HepG2 (cell line): ENCODE results near the gene FOXA3. TPM values are rescaled to one million over a fixed set of nuclear protein-coding genes. Genes with fewer than 3 reads are reported as not detected.

ENCODE experiments used
- ATAC-seq: fragments of 200-7000 bp; cut with Tn5 transposase; 3 replicates; pipeline ENCODE4 v1.9.1; 2020; ENCODE audit warnings: mild to moderate bottlenecking, moderate library complexity
- BruUV-seq: library from RNA; stranded (reverse); fragments of 400-500 nt; replicated peaks from 2 replicates; lab custom pipeline; 2021; lab: Mats Ljungman, UMichigan
- CTCF ChIA-PET: fragments of 300-600 bp; formaldehyde crosslinking; extraction: SDS; loops from one replicate; lab custom pipeline; 2021; ENCODE audit warnings: low total read pairs, inconsistent platforms, low intra/inter-chr PET ratio; lab: Yijun Ruan, JAX
- POLR2A ChIA-PET: fragments of 350-600 bp; sonication (Branson Sonifier 250); formaldehyde crosslinking; loops from one replicate; lab custom pipeline; 2020; ENCODE audit warnings: antibody characterized with exemption, inconsistent platforms; lab: Yijun Ruan, JAX
- DNase-seq: peaks from one replicate; pipeline ENCODE4 v3.0.0-alpha.2; 2015; ENCODE audit warnings: low spot score
- FAIRE-seq: peaks from 3 replicates; lab custom pipeline; 2011; peaks lifted over from hg19 to GRCh38; lab: Jason Lieb, UNC
- H2AFZ ChIP-seq: one replicate; pipeline ENCODE4 v1.6.1; 2011; ENCODE audit warnings: low read length, inconsistent platforms
- H3K27ac ChIP-seq: fragments of 300-600 bp; 3 replicates; pipeline ENCODE4 v1.8.0; 2011; ENCODE audit warnings: mixed run types, mild to moderate bottlenecking, mixed read lengths, low read length, inconsistent platforms; ENCODE audit not compliant: insufficient read depth; ENCODE audit errors: extremely low read length
- H3K27me3 ChIP-seq, 2 experiments: fragments of 200-600 bp in 1 of 2; 2 replicates in 1 of 2; 3 replicates in 1 of 2; pipeline versions ENCODE4 v1.6.0 to v1.8.0; 2011; ENCODE audit warnings: low read length in 2 of 2, mild to moderate bottlenecking in 2 of 2, moderate library complexity in 2 of 2, inconsistent platforms in 1 of 2; ENCODE audit not compliant: insufficient read depth in 2 of 2, control insufficient read depth in 1 of 2
- H3K36me3 ChIP-seq, 2 experiments: fragments of 200-600 bp in 1 of 2; replicated peaks in 1 of 2; 2 replicates in 1 of 2; 3 replicates in 1 of 2; pipeline versions ENCODE4 v1.5.1 to v1.8.0; 2011; ENCODE audit warnings: low read length in 2 of 2, inconsistent platforms in 1 of 2; ENCODE audit not compliant: insufficient read depth in 2 of 2, control insufficient read depth in 1 of 2
- H3K4me1 ChIP-seq: 2 replicates; pipeline ENCODE4 v1.5.1; 2012; ENCODE audit warnings: low read length, inconsistent platforms; ENCODE audit not compliant: insufficient read depth
- H3K4me2 ChIP-seq: 2 replicates; pipeline ENCODE4 v1.6.0; 2011; ENCODE audit warnings: low read depth, low read length, inconsistent platforms
- H3K4me3 ChIP-seq, 3 experiments: fragments of 200-600 bp in 1 of 3; sonication (generic), shearing (Covaris generic) in 1 of 3; replicated peaks in 1 of 3; 2 replicates each; pipeline ENCODE4 v1.5.1; 2011 to 2016; ENCODE audit warnings: low read length in 3 of 3, inconsistent platforms in 2 of 3, low read depth in 2 of 3, mild to moderate bottlenecking in 2 of 3, control low read depth in 1 of 3, mixed read lengths in 1 of 3; ENCODE audit not compliant: insufficient read depth in 1 of 3
- H3K79me2 ChIP-seq: one replicate; pipeline ENCODE4 v1.6.1; 2011; ENCODE audit warnings: low read length, inconsistent platforms; ENCODE audit not compliant: insufficient read depth
- H3K9ac ChIP-seq: 2 replicates; pipeline ENCODE4 v1.6.0; 2011; ENCODE audit warnings: mild to moderate bottlenecking, low read depth, low read length, inconsistent platforms; ENCODE audit not compliant: insufficient read depth
- H3K9me3 ChIP-seq: 2 replicates; pipeline ENCODE4 v1.5.1; 2012; ENCODE audit warnings: mild to moderate bottlenecking, low read length
- H4K20me1 ChIP-seq: 2 replicates; pipeline ENCODE4 v1.6.0; 2011; ENCODE audit warnings: inconsistent platforms, mild to moderate bottlenecking, low read length, moderate library complexity; ENCODE audit not compliant: insufficient read depth
- ARNT ChIP-seq: fragments of 450-650 bp; IDR thresholded peaks from 2 replicates; pipeline ENCODE4 v1.6.1; 2017
- CREB1 ChIP-seq, 2 experiments: fragments of 450-650 bp in 1 of 2; IDR thresholded peaks; 2 replicates each; pipeline ENCODE4 v1.6.1; 2016 to 2017; ENCODE audit warnings: control low read depth in 1 of 2, mild to moderate bottlenecking in 1 of 2, missing compliant biosample characterization in 1 of 2, missing genetic modification characterization in 1 of 2
- CREB3 ChIP-seq: sonication (generic); formaldehyde crosslinking; IDR thresholded peaks from 2 replicates; pipeline ENCODE4 v1.5.0; 2020; ENCODE audit warnings: missing genetic modification reagents
- DBP ChIP-seq: sonication (generic); formaldehyde crosslinking; IDR thresholded peaks from 2 replicates; pipeline ENCODE4 v1.4.0; 2020; ENCODE audit warnings: missing genetic modification reagents; ENCODE audit errors: not compliant biosample characterization
- GPBP1L1 ChIP-seq: sonication (generic); formaldehyde crosslinking; IDR thresholded peaks from 2 replicates; pipeline ENCODE4 v1.5.0; 2020; ENCODE audit warnings: mild to moderate bottlenecking, missing genetic modification reagents
- HBP1 ChIP-seq: IDR thresholded peaks from 2 replicates; pipeline ENCODE4 v1.6.1; 2016; ENCODE audit warnings: low read depth, control low read depth
- TEAD3 ChIP-seq: optimal IDR thresholded peaks from 2 replicates; pipeline ENCODE3; 2016; ENCODE audit warnings: borderline replicate concordance
- ZMYM2 ChIP-seq: sonication (generic); formaldehyde crosslinking; IDR thresholded peaks from 2 replicates; pipeline ENCODE4 v1.8.0; 2022; ENCODE audit warnings: mild to moderate bottlenecking, missing genetic modification reagents
- ZNF24 ChIP-seq: fragments of 450-650 bp; IDR thresholded peaks from 2 replicates; pipeline ENCODE4 v1.6.1; 2017; ENCODE audit warnings: antibody characterized with exemption, mild to moderate bottlenecking
- ZNF3 ChIP-seq: IDR thresholded peaks from 2 replicates; pipeline ENCODE4 v1.7.0; 2017; ENCODE audit warnings: inconsistent platforms
- ZNF33B ChIP-seq: sonication (generic); formaldehyde crosslinking; IDR thresholded peaks from 2 replicates; pipeline ENCODE4 v1.5.1; 2020; ENCODE audit warnings: mild to moderate bottlenecking, missing genetic modification reagents
- ZNF607 ChIP-seq: sonication (generic); formaldehyde crosslinking; IDR thresholded peaks from 2 replicates; pipeline ENCODE4 v1.5.1; 2020; ENCODE audit warnings: missing genetic modification reagents, mild to moderate bottlenecking, borderline replicate concordance
- ZNF839 ChIP-seq: sonication (generic); formaldehyde crosslinking; IDR thresholded peaks from 2 replicates; pipeline ENCODE4 v1.4.0; 2020; ENCODE audit warnings: missing genetic modification reagents, mild to moderate bottlenecking, borderline replicate concordance
- WGBS: methylation state at CpG from one replicate; pipeline ENCODE4 v1.1.6; 2017; ENCODE audit warnings: low lambda C conversion rate; 5-methylcytosine and 5-hydroxymethylcytosine counted together
- in situ Hi-C: cut with HindIII; loops from 2 replicates; pipeline ENCODE4 v1.10.0; 2017; ENCODE audit warnings: low pct_unique_long_range_greater_than_20kb; ENCODE audit not compliant: extremely low pct_ligation_motif_present
- intact Hi-C: fragments of 100-400 bp; cut with micrococcal nuclease; formaldehyde crosslinking; loops from one replicate; pipeline ENCODE4 v1.10.0; 2022; ENCODE audit not compliant: unreplicated experiment
- polyA plus RNA-seq, 8 experiments: library from polyadenylated mRNA; depleted of rRNA in 3 of 8; stranded (reverse) in 7 of 8; unstranded in 1 of 8; fragments of >200 nt; fragmentation: Illumina TruSeq in 4 of 8; extraction: Trizol in 4 of 8; gene quantifications; 2 replicates each; pipeline versions ENCODE4 v1.2.1 to v1.2.3, GENCODE V29; 2011 to 2016; ENCODE audit warnings: low read depth in 4 of 8, missing spikeins in 1 of 8, mixed read lengths in 1 of 8; ENCODE audit not compliant: insufficient read depth in 1 of 8
- total RNA-seq, 5 experiments: library from RNA; depleted of rRNA; stranded (reverse); fragments of >200 nt; fragmentation: Illumina TruSeq; extraction: Trizol; gene quantifications; 2 replicates each; pipeline ENCODE4 v1.2.3, GENCODE V29; 2016; ENCODE audit warnings: low read depth in 1 of 5
- TF ChIP-seq, protein P1 (sequence below): sonication (generic); formaldehyde crosslinking; conservative IDR thresholded peaks from 2 replicates; pipeline ENCODE4 v1.8.1; 2023; ENCODE audit warnings: missing genetic modification reagents
- TF ChIP-seq, protein P2 (sequence below): sonication (generic); formaldehyde crosslinking; IDR thresholded peaks from 2 replicates; pipeline ENCODE4 v1.5.1; 2020; ENCODE audit warnings: mild to moderate bottlenecking, moderate library complexity, missing genetic modification reagents

FOXA3 gene
- total and polyA plus RNA-seq, 2 of the 13 experiments (the other 11 are each of a cell fraction or from before 2014, with no cell fraction given): 29.8 to 47.6 TPM

GRCh38 chr19:45881082-45881908 is 17.2 kb downstream of the FOXA3 start:
- Histone ChIP-seq H3K4me2 (peak overlapping the region; percentile 94), H4K20me1 (no peaks in the 10 kb centered on the region), H3K27me3 (no peaks in the 10 kb centered on the region), H3K4me3 (peak overlapping the region; percentile 5 to 75 (median 58); a peak in 5 of 6 replicates), H3K9me3 (no peaks in the 10 kb centered on the region), H3K27ac (peak overlapping the region; percentile 87), H3K36me3 (no peaks in the 10 kb centered on the region), H2AFZ (no peak overlapping the region), H3K79me2 (peaks cover 15% of the 10 kb centered on the region), H3K4me1 (peaks cover 78% of the 10 kb centered on the region), H3K9ac (peak overlapping the region; percentile 78; the same call in 1 of the 2 replicates)
- 34% methylated on average over 10 of the region's 10 CpGs for WGBS
- POLR2A ChIA-PET: interaction anchor here (0.7 to 10.3 kb wide), 11 partner anchors 13 to 114 kb away, joined by 3 to 388 read pairs (median 7); partner anchors contain the start of genes CCDC61, FOXA3, MYPOP and SIX5
- in situ Hi-C loops: no loop called here
- DNase-seq (no peak), FAIRE-seq (peak; percentile 21), ATAC-seq (no peak)
- BruUV-seq: no TSS peak
- CTCF ChIA-PET: interaction anchor here (5.3 kb wide), 1 partner anchor 17 kb away, joined by 263 read pairs; the partner anchor contains the start of genes FOXA3 and SYMPK
- intact Hi-C loops: no loop called here
- no peak for TF ChIP-seq CREB3 (CRISPR knock-in tag)
- TF ChIP-seq ZNF607 (CRISPR knock-in tag): no peak
- TF ChIP-seq TEAD3 (CRISPR knock-in tag): no peak
- peak; percentile 83 for TF ChIP-seq CREB1 (IDR thresholded peaks at IDR 0.05)
- TF ChIP-seq CREB1 (CRISPR knock-in tag; IDR thresholded peaks at IDR 0.05): no peak
- no peak for TF ChIP-seq ZNF839 (CRISPR knock-in tag)
- TF ChIP-seq ZMYM2 (CRISPR knock-in tag): no peak
- no peak for TF ChIP-seq ZNF3 (CRISPR knock-in tag)
- no peak for TF ChIP-seq HBP1 (CRISPR knock-in tag)
- TF ChIP-seq ARNT: 0 out of 2 replicates have a peak, but pooled peaks have one; percentile 51
- TF ChIP-seq, protein P1, sequence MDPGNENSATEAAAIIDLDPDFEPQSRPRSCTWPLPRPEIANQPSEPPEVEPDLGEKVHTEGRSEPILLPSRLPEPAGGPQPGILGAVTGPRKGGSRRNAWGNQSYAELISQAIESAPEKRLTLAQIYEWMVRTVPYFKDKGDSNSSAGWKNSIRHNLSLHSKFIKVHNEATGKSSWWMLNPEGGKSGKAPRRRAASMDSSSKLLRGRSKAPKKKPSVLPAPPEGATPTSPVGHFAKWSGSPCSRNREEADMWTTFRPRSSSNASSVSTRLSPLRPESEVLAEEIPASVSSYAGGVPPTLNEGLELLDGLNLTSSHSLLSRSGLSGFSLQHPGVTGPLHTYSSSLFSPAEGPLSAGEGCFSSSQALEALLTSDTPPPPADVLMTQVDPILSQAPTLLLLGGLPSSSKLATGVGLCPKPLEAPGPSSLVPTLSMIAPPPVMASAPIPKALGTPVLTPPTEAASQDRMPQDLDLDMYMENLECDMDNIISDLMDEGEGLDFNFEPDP (CRISPR knock-in tag): 0 out of 2 replicates have a peak, but pooled peaks have one; percentile 45
- TF ChIP-seq ZNF33B (CRISPR knock-in tag): no peak
- TF ChIP-seq DBP (CRISPR knock-in tag): no peak
- no peak for TF ChIP-seq ZNF24
- TF ChIP-seq, protein P2, sequence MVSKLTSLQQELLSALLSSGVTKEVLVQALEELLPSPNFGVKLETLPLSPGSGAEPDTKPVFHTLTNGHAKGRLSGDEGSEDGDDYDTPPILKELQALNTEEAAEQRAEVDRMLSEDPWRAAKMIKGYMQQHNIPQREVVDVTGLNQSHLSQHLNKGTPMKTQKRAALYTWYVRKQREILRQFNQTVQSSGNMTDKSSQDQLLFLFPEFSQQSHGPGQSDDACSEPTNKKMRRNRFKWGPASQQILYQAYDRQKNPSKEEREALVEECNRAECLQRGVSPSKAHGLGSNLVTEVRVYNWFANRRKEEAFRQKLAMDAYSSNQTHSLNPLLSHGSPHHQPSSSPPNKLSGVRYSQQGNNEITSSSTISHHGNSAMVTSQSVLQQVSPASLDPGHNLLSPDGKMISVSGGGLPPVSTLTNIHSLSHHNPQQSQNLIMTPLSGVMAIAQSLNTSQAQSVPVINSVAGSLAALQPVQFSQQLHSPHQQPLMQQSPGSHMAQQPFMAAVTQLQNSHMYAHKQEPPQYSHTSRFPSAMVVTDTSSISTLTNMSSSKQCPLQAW (CRISPR knock-in tag): no peak
- no peak for TF ChIP-seq GPBP1L1 (CRISPR knock-in tag)
